Measurements from ENCODE around the gene SLC22A5. TPM values are rescaled to one million over a fixed set of nuclear protein-coding genes. Genes with fewer than 3 reads are reported as not detected.
A peak's percentile ranks its signal among the peaks of the same experiment; 100 is the strongest.
"Not testable (repeated sequence)": the region's sequence is repeated elsewhere in the genome, so short reads cannot be mapped to it uniquely, and the experiment has no call there.

The SLC22A5 gene
- polyA plus RNA-seq, 1 donor (not counting 4 experiments of a cell fraction or from before 2014, with no cell fraction given), result 14.8 TPM

DNA sequence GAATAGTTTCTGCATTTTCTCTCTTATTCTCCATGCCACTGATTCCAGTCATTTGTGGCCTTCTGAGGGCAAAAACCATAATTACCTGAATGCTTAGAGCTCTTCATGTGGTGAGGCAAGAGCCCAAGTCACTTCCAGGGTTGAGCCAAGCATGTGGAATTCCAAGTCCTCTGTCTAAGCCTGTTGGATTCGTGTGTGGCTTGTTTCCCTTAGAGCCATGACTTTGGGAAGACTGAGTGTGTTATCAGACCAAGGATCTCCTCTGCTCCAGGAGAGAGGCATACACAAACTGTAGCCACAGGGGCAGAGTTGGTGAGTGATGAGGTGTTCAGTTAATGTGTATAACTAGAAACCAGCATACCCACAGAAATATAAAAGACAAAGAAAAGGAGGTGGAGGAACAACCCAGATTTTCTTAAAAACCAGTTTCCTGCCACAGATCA is 27.1 kb downstream of the SLC22A5 start:
- H3K4me2 ChIP-seq (ENCODE audit: control insufficient read depth, extremely low read depth, insufficient read depth, low read depth, low read length), result peak overlapping the region; percentile 6
- H3K4me1 ChIP-seq (ENCODE audit: control insufficient read depth, extremely low read depth, insufficient read depth, low read length), result peaks cover 48% of the 10 kb centered on the region
- H3K9me1 ChIP-seq (ENCODE audit: control insufficient read depth, extremely low read depth, insufficient read depth, low read length), result no peaks in the 10 kb centered on the region
- H3K36me3 ChIP-seq (ENCODE audit: control insufficient read depth in 2 of 2, extremely low read depth in 1 of 2, insufficient read depth in 2 of 2, low read length in 2 of 2), result peaks cover 9 to 20% of the 10 kb centered on the region in 2 experiments
- dilution Hi-C loops (cut with MboI; ENCODE audit: extremely low pct_ligation_motif_present, low sequenced_read_pairs), result no loop called here
- no peak overlapping the region for H2AFZ ChIP-seq (ENCODE audit: control insufficient read depth, low read length)
- H4K20me1 ChIP-seq (ENCODE audit: control insufficient read depth, extremely low read depth, insufficient read depth, low read length), result no peaks in the 10 kb centered on the region
- FAIRE-seq (peak; percentile 98), DNase-seq (ENCODE audit: low read depth, low spot score) (no peak)
- no peak for TF ChIP-seq CTCF (optimal IDR thresholded peaks at IDR 0.05 in 1 of 3, IDR thresholded peaks at IDR 0.05 in 1 of 3, conservative IDR thresholded peaks at IDR 0.05 in 1 of 3; ENCODE audit: extremely low read depth in 1 of 3, insufficient read depth in 2 of 3, low read length in 3 of 3)
- TF ChIP-seq EZH2 (IDR thresholded peaks at IDR 0.05; ENCODE audit: low read length), result no peak
- H3K27me3 ChIP-seq (ENCODE audit: control insufficient read depth, extremely low read depth, insufficient read depth, low read length), result no peaks in the 10 kb centered on the region
- H3K9ac ChIP-seq (ENCODE audit: control insufficient read depth, extremely low read depth, insufficient read depth, low read length), result no peak overlapping the region
- H3K79me2 ChIP-seq (ENCODE audit: control insufficient read depth, insufficient read depth, low read length), result no peaks in the 10 kb centered on the region
- H3K9me3 ChIP-seq (ENCODE audit: control insufficient read depth, low read depth, low read length), result no peaks in the 10 kb centered on the region
- H3K27ac ChIP-seq (ENCODE audit: control insufficient read depth, insufficient read depth, low read length), result no peak overlapping the region
- H3K4me3 ChIP-seq (ENCODE audit: control insufficient read depth in 2 of 3, extremely low read depth in 1 of 3, insufficient read depth in 2 of 3, low read depth in 1 of 3, low read length in 3 of 3), result no peak overlapping the region

DNA sequence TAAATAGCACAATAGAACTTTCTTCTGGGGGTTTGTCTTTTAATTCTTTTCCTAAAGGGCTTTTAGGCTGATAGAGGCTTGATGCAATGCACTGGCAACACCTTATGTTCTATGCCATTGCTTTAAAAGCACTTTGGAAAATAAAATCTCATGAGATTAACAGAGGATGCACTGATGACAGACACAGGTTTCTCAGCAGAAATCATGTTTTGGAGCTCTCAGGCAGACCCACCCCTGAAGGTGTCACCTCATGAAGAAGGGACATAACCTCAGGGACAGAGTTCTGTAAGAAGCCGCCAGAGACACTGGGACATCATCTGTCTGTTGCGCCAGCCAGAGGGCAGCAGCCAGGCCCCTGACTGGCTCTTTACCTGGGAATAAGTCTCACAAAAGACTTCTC is 27.7 kb downstream of the SLC22A5 start:
- Histone ChIP-seq H3K27ac (ENCODE audit: control insufficient read depth, insufficient read depth, low read length) (peak overlapping the region; percentile 3), H3K4me3 (ENCODE audit: control insufficient read depth in 2 of 3, extremely low read depth in 1 of 3, insufficient read depth in 2 of 3, low read depth in 1 of 3, low read length in 3 of 3) (no peak overlapping the region), H3K27me3 (ENCODE audit: control insufficient read depth, extremely low read depth, insufficient read depth, low read length) (no peaks in the 10 kb centered on the region), H3K9ac (ENCODE audit: control insufficient read depth, extremely low read depth, insufficient read depth, low read length) (no peak overlapping the region), H3K9me1 (ENCODE audit: control insufficient read depth, extremely low read depth, insufficient read depth, low read length) (no peaks in the 10 kb centered on the region), H3K4me2 (ENCODE audit: control insufficient read depth, extremely low read depth, insufficient read depth, low read depth, low read length) (peak overlapping the region; percentile 3), H2AFZ (ENCODE audit: control insufficient read depth, low read length) (no peak overlapping the region), H3K79me2 (ENCODE audit: control insufficient read depth, insufficient read depth, low read length) (no peaks in the 10 kb centered on the region), H3K36me3 (ENCODE audit: control insufficient read depth in 2 of 2, extremely low read depth in 1 of 2, insufficient read depth in 2 of 2, low read length in 2 of 2) (peaks cover 9 to 18% of the 10 kb centered on the region in 2 experiments), H3K4me1 (ENCODE audit: control insufficient read depth, extremely low read depth, insufficient read depth, low read length) (peaks cover 48% of the 10 kb centered on the region), H3K9me3 (ENCODE audit: control insufficient read depth, low read depth, low read length) (no peaks in the 10 kb centered on the region), H4K20me1 (ENCODE audit: control insufficient read depth, extremely low read depth, insufficient read depth, low read length) (no peaks in the 10 kb centered on the region)
- dilution Hi-C loops (cut with MboI; ENCODE audit: extremely low pct_ligation_motif_present, low sequenced_read_pairs), result no loop called here
- FAIRE-seq (peak; percentile 20), DNase-seq (ENCODE audit: low read depth, low spot score) (no peak)
- TF ChIP-seq EZH2 (IDR thresholded peaks at IDR 0.05; ENCODE audit: low read length), result no peak
- no peak for TF ChIP-seq CTCF (optimal IDR thresholded peaks at IDR 0.05 in 1 of 3, IDR thresholded peaks at IDR 0.05 in 1 of 3, conservative IDR thresholded peaks at IDR 0.05 in 1 of 3; ENCODE audit: extremely low read depth in 1 of 3, insufficient read depth in 2 of 3, low read length in 3 of 3)

GRCh38 chr5:132397936-132398675 is 28.6 kb downstream of the SLC22A5 start:
- H3K4me3 ChIP-seq (ENCODE audit: control insufficient read depth in 2 of 3, extremely low read depth in 1 of 3, insufficient read depth in 2 of 3, low read depth in 1 of 3, low read length in 3 of 3); DNase-seq (ENCODE audit: low read depth, low spot score); dilution Hi-C loops (cut with MboI; ENCODE audit: extremely low pct_ligation_motif_present, low sequenced_read_pairs); H4K20me1 ChIP-seq (ENCODE audit: control insufficient read depth, extremely low read depth, insufficient read depth, low read length); H3K9me3 ChIP-seq (ENCODE audit: control insufficient read depth, low read depth, low read length); FAIRE-seq; H3K4me2 ChIP-seq (ENCODE audit: control insufficient read depth, extremely low read depth, insufficient read depth, low read depth, low read length); H2AFZ ChIP-seq (ENCODE audit: control insufficient read depth, low read length); H3K9me1 ChIP-seq (ENCODE audit: control insufficient read depth, extremely low read depth, insufficient read depth, low read length); H3K27me3 ChIP-seq (ENCODE audit: control insufficient read depth, extremely low read depth, insufficient read depth, low read length); H3K79me2 ChIP-seq (ENCODE audit: control insufficient read depth, insufficient read depth, low read length); H3K9ac ChIP-seq (ENCODE audit: control insufficient read depth, extremely low read depth, insufficient read depth, low read length); H3K27ac ChIP-seq (ENCODE audit: control insufficient read depth, insufficient read depth, low read length): not testable (repeated sequence)
- peaks cover 44% of the 10 kb centered on the region for H3K4me1 ChIP-seq (ENCODE audit: control insufficient read depth, extremely low read depth, insufficient read depth, low read length)
- H3K36me3 ChIP-seq (ENCODE audit: control insufficient read depth in 2 of 2, extremely low read depth in 1 of 2, insufficient read depth in 2 of 2, low read length in 2 of 2), result peaks cover 5 to 11% of the 10 kb centered on the region in 2 experiments

- dilution Hi-C loops (cut with MboI; ENCODE audit: extremely low pct_ligation_motif_present, low sequenced_read_pairs); H3K4me1 ChIP-seq (ENCODE audit: control insufficient read depth, extremely low read depth, insufficient read depth, low read length); H3K9ac ChIP-seq (ENCODE audit: control insufficient read depth, extremely low read depth, insufficient read depth, low read length); H3K4me3 ChIP-seq (ENCODE audit: control insufficient read depth in 2 of 3, extremely low read depth in 1 of 3, insufficient read depth in 2 of 3, low read depth in 1 of 3, low read length in 3 of 3); H3K9me1 ChIP-seq (ENCODE audit: control insufficient read depth, extremely low read depth, insufficient read depth, low read length); H2AFZ ChIP-seq (ENCODE audit: control insufficient read depth, low read length); H3K9me3 ChIP-seq (ENCODE audit: control insufficient read depth, low read depth, low read length); FAIRE-seq; H3K4me2 ChIP-seq (ENCODE audit: control insufficient read depth, extremely low read depth, insufficient read depth, low read depth, low read length); DNase-seq (ENCODE audit: low read depth, low spot score); H4K20me1 ChIP-seq (ENCODE audit: control insufficient read depth, extremely low read depth, insufficient read depth, low read length); H3K27ac ChIP-seq (ENCODE audit: control insufficient read depth, insufficient read depth, low read length); H3K36me3 ChIP-seq (ENCODE audit: control insufficient read depth in 2 of 2, extremely low read depth in 1 of 2, insufficient read depth in 2 of 2, low read length in 2 of 2); H3K79me2 ChIP-seq (ENCODE audit: control insufficient read depth, insufficient read depth, low read length); H3K27me3 ChIP-seq (ENCODE audit: control insufficient read depth, extremely low read depth, insufficient read depth, low read length): not testable (repeated sequence)
These were observed 34.5 kb downstream of the SLC22A5 start for GRCh38 chr5:132404041-132404440.

Measured in keratinocyte (primary cell).